Amygdala (tissue), 56 donors: ENCODE data around the gene ANXA7.
"Not testable (repeated sequence)": the region's sequence is repeated elsewhere in the genome, so short reads cannot be mapped to it uniquely, and the experiment has no call there.

Experiments used
- DNase-seq, 56 donors: peaks; one replicate each; lab custom pipeline; 2025; lab: John Stamatoyannopoulos, UW

The ANXA7 gene

DNA sequence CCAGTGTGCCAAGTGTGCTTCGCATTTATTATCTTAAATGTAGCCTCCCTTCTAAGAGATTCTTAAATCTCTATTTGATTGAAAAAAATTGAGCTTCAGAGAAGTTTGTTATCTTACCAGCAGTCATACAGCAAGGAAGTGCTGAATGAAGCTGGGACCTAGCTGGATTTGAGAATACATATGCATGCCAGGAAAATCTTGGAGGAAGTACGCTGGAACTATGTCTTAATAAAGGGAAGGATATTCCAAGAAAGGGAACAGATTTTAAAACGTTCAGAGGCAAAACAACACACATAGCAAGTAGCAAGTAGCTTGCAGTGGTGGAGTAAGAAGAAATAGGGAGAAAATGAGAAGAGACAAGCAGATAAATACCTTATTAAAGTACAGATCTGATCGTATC lies 56.7 kb downstream of the ANXA7 start:
- DNase-seq = no peak

GRCh38 chr10:73344269-73344668 lies 69.6 kb downstream of the ANXA7 start:
- DNase-seq = no peak

- DNase-seq = no peak
These were observed 73.7 kb downstream of the ANXA7 start for GRCh38 chr10:73340121-73340520.

- peak in 38 of 56 donors; percentile 2 to 74 (median 22) for DNase-seq
These were observed 74.4 kb downstream of the ANXA7 start for GRCh38 chr10:73339436-73339835.

DNA sequence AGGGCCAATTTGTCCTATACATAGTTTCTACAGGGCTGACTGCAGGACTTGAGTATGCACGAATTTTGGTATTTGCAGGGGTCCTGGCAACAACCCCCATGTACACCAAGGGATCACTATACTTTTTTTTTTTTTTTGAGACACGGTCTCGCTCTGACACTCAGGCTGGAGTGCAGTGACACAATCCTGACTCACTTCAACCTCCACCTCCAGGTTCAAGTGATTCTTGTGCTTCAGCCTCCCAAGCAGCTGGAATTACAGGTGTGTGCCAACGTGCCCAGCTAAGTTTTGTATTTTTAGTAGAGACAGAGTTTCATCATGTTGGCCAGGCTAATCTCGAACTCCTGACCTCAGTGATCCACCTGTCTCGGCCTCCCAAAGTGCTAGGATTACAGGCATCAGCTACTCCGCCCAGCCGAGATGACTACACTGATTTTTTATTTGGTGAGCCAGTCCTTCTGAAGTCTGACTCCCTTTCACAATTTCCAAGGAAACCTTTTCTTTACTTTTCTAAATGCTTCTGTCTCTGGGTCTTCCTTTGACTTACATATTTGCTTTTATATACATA lies 75.0 kb downstream of the ANXA7 start:
- no peak for DNase-seq

- no peak for DNase-seq
These were observed 80.7 kb downstream of the ANXA7 start for GRCh38 chr10:73333202-73333601.

DNA sequence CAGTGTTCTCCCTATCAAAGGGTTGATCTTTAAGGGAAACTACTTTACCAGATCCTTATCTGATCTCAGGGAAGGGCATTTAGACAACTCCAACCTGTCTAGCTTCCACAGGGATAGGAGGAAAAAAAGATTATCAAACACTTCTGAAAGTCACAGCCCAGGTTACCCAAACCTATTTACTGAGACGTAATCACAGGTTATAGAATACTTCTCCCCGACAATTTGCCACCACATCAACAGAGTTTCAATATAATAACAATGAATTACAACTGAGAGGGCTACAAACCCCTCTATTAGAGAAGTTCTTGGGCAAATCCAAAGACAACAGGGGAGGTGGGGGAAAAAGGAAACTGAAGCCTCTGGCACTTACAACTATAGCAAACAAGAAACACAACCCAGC lies 81.5 kb downstream of the ANXA7 start:
- DNase-seq = no peak

DNA sequence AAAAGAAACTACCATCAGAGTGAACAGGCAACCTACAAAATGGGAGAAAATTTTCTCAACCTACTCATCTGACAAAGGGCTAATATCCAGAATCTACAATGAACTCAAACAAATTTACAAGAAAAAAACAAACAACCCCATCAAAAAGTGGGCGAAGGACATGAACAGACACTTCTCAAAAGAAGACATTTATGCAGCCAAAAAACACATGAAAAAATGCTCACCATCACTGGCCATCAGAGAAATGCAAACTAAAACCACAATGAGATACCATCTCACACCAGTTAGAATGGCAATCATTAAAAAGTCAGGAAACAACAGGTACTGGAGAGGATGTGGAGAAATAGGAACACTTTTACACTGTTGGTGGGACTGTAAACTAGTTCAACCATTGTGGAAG lies 85.3 kb downstream of the ANXA7 start:
- DNase-seq = not testable (repeated sequence)

DNA sequence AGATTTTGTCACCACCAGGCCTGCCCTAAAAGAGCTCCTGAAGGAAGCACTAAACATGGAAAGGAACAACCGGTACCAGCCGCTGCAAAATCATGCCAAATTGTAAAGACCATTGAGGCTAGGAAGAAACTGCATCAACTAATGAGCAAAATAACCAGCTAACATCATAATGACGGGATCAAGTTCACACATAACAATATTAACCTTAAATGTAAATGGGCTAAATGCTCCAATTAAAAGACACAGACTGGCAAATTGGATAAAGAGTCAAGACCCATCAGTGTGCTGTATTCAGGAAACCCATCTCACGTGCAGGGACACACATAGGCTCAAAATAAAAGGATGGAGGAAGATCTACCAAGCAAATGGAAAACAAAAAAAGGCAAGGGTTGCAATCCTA lies 88.6 kb downstream of the ANXA7 start:
- not testable (repeated sequence) for DNase-seq
